Measurements from ENCODE around the gene HRCT1. TPM values are rescaled to one million over a fixed set of nuclear protein-coding genes. Genes with fewer than 3 reads are reported as not detected.

The HRCT1 gene
- total RNA-seq, 1 donor from 2014 or later, result 6.2 TPM

- H3K27ac ChIP-seq (replicated peaks), result peak overlapping the region; percentile 89
- DNase-seq, result no peak
- H3K4me1 ChIP-seq, result peaks cover 94% of the 10 kb centered on the region
- TF ChIP-seq CTCF (IDR thresholded peaks at IDR 0.05; ENCODE audit: borderline replicate concordance), result no peak
- intact Hi-C loops (cut with micrococcal nuclease), result no loop called here
- H3K9me3 ChIP-seq (replicated peaks), result no peaks in the 10 kb centered on the region
- no peak overlapping the region for H3K4me3 ChIP-seq
- H3K36me3 ChIP-seq, result no peaks in the 10 kb centered on the region
- no peaks in the 10 kb centered on the region for H3K27me3 ChIP-seq (ENCODE audit: low read depth)
Observed at GRCh38 chr9:35920051-35920620, 14.1 kb downstream of the HRCT1 start.

- TF ChIP-seq CTCF (IDR thresholded peaks at IDR 0.05; ENCODE audit: borderline replicate concordance), result no peak
- intact Hi-C loops (cut with micrococcal nuclease), result no loop called here
- Histone ChIP-seq H3K9me3 (replicated peaks) (no peaks in the 10 kb centered on the region), H3K36me3 (no peaks in the 10 kb centered on the region), H3K4me3 (no peak overlapping the region), H3K27ac (replicated peaks) (peak overlapping the region; percentile 89), H3K27me3 (ENCODE audit: low read depth) (no peaks in the 10 kb centered on the region), H3K4me1 (peaks cover 63% of the 10 kb centered on the region)
- no peak for DNase-seq
Observed at GRCh38 chr9:35923598-35923926, 17.6 kb downstream of the HRCT1 start.

- Histone ChIP-seq H3K27me3 (ENCODE audit: low read depth) (no peaks in the 10 kb centered on the region), H3K4me1 (peaks cover 63% of the 10 kb centered on the region), H3K27ac (replicated peaks) (peak overlapping the region; percentile 89), H3K9me3 (replicated peaks) (no peaks in the 10 kb centered on the region), H3K4me3 (no peak overlapping the region), H3K36me3 (no peaks in the 10 kb centered on the region)
- DNase-seq, result no peak
- intact Hi-C loops (cut with micrococcal nuclease), result no loop called here
- no peak for TF ChIP-seq CTCF (IDR thresholded peaks at IDR 0.05; ENCODE audit: borderline replicate concordance)
Observed at GRCh38 chr9:35923927-35924763, 18.1 kb downstream of the HRCT1 start.

- Histone ChIP-seq H3K4me3 (peak overlapping the region; percentile 32), H3K27ac (replicated peaks) (peak overlapping the region; percentile 85), H3K4me1 (peaks cover 32% of the 10 kb centered on the region), H3K27me3 (ENCODE audit: low read depth) (no peaks in the 10 kb centered on the region), H3K9me3 (replicated peaks) (no peaks in the 10 kb centered on the region), H3K36me3 (no peaks in the 10 kb centered on the region)
- intact Hi-C loops (cut with micrococcal nuclease), result no loop called here
- no peak for DNase-seq
- TF ChIP-seq CTCF (IDR thresholded peaks at IDR 0.05; ENCODE audit: borderline replicate concordance), result no peak
Observed at GRCh38 chr9:35928591-35929452, 22.8 kb downstream of the HRCT1 start.

- Histone ChIP-seq H3K36me3 (no peaks in the 10 kb centered on the region), H3K4me1 (peaks cover 26% of the 10 kb centered on the region), H3K27ac (replicated peaks) (peak overlapping the region; percentile 85), H3K27me3 (ENCODE audit: low read depth) (no peaks in the 10 kb centered on the region), H3K4me3 (peak overlapping the region; percentile 32), H3K9me3 (replicated peaks) (no peaks in the 10 kb centered on the region)
- DNase-seq, result no peak
- intact Hi-C loops (cut with micrococcal nuclease), result no loop called here
- TF ChIP-seq CTCF (IDR thresholded peaks at IDR 0.05; ENCODE audit: borderline replicate concordance), result no peak
Observed at GRCh38 chr9:35929453-35929718, 23.4 kb downstream of the HRCT1 start.

All from left ventricle myocardium inferior (tissue), 1 donor.